K562 (cell line): ENCODE data around the gene PCSK6. TPM values are rescaled to one million over a fixed set of nuclear protein-coding genes. Genes with fewer than 3 reads are reported as not detected.

Source experiments
- ARNT ChIP-seq, 2 experiments: fragments of 450-650 bp; IDR thresholded peaks; 2 replicates each; pipeline ENCODE4 v1.6.1; 2016; ENCODE audit warnings: mild to moderate bottlenecking in 1 of 2
- ESRRA ChIP-seq: fragments of 450-650 bp; IDR thresholded peaks from 2 replicates; pipeline ENCODE4 v1.6.1; 2014; ENCODE audit warnings: low read depth, mild to moderate bottlenecking, moderate library complexity, borderline replicate concordance
- GABPA ChIP-seq: fragments of 200-800 bp; sonication (Bioruptor generic); conservative IDR thresholded peaks from 2 replicates; pipeline ENCODE4 v1.6.1; 2016; ENCODE audit warnings: low read depth, missing genetic modification characterization, missing compliant biosample characterization
- PTTG1 ChIP-seq: fragments of 450-650 bp; IDR thresholded peaks from 2 replicates; pipeline ENCODE4 v1.6.1; 2016; ENCODE audit warnings: low read depth, mild to moderate bottlenecking, missing genetic modification characterization, missing compliant biosample characterization
- polyA plus RNA-seq, 8 experiments: library from polyadenylated mRNA; depleted of rRNA in 4 of 8; stranded (reverse) in 5 of 8; unstranded in 3 of 8; fragments of >200 nt; fragmentation: Nextera tagmentation in 2 of 8; fragmentation: Illumina TruSeq in 1 of 8; extraction: Ambion mirVana in 2 of 8; extraction: Trizol in 1 of 8; gene quantifications; 2 replicates each; pipeline versions ENCODE4 v1.2.1 to v1.2.3, GENCODE V29; 2011 to 2014; ENCODE audit warnings: inconsistent platforms in 1 of 8, missing spikeins in 1 of 8
- total RNA-seq, 7 experiments: library from RNA; depleted of rRNA in 6 of 7; stranded (reverse); fragments of >200 nt in 6 of 7; fragmentation: Illumina TruSeq in 2 of 7; extraction: Trizol in 2 of 7; gene quantifications; 2 replicates each; pipeline versions ENCODE4 v1.2.1 to v1.2.3, GENCODE V29; 2011 to 2021; ENCODE audit warnings: low replicate concordance in 1 of 7
- TF ChIP-seq, protein P1 (sequence below): IDR thresholded peaks from 3 replicates; pipeline ENCODE4 v1.6.1; 2011; ENCODE audit warnings: borderline replicate concordance, mild to moderate bottlenecking, moderate library complexity; ENCODE audit not compliant: insufficient read length; ENCODE audit errors: extremely low read depth

The PCSK6 gene
- total and polyA plus RNA-seq, 9 of the 15 experiments (the other 6 are each of a cell fraction or from before 2014, with no cell fraction given): 2.2 to 32.6 (median 14.5) TPM

DNA sequence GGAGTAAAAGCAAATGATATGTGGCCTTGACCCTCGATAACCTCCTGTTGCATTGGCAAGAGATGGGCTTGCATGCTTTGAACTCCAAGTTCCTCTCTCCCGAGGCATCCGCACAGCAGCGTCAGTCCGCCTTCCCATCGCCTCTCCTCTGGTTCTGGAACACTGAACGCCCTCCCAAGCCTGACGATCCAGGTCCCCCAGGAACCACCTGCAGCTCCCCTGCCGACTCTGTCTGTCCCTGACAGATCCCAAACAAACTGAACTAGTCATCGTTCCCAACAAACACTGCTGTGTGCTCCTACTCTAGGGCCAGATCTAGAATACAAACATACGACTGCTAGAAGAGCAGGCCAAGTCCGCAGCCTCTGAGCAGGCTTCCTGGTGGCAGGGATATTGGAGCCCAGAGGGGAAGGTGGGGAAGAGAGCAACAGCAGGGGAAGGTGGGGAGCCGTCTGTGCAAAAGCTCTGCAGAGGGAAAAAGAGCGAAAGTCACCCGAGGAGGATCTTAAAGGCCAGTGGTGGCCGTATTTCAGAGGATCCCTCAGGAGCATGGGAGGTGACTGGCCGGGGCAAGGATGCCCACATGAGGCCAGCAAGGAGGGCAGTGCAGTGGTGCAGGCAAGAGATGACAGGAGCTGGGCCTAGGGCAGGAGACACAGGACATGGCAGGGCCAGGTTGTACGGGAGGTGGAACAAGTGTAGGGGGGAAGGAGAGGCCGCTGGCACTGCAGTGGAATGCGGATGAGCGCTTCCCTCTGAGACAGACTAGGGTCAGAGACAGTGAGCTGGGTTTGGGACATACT, 50.8 kb downstream of the PCSK6 start (continued):
- TF ChIP-seq, protein P1, sequence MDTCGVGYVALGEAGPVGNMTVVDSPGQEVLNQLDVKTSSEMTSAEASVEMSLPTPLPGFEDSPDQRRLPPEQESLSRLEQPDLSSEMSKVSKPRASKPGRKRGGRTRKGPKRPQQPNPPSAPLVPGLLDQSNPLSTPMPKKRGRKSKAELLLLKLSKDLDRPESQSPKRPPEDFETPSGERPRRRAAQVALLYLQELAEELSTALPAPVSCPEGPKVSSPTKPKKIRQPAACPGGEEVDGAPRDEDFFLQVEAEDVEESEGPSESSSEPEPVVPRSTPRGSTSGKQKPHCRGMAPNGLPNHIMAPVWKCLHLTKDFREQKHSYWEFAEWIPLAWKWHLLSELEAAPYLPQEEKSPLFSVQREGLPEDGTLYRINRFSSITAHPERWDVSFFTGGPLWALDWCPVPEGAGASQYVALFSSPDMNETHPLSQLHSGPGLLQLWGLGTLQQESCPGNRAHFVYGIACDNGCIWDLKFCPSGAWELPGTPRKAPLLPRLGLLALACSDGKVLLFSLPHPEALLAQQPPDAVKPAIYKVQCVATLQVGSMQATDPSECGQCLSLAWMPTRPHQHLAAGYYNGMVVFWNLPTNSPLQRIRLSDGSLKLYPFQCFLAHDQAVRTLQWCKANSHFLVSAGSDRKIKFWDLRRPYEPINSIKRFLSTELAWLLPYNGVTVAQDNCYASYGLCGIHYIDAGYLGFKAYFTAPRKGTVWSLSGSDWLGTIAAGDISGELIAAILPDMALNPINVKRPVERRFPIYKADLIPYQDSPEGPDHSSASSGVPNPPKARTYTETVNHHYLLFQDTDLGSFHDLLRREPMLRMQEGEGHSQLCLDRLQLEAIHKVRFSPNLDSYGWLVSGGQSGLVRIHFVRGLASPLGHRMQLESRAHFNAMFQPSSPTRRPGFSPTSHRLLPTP: no peak
- TF ChIP-seq PTTG1 (no peak), GABPA (no peak), ARNT (IDR thresholded peaks at IDR 0.05) (no peak), ESRRA (no peak)
